LNCAP (cell line): ENCODE data around the gene MARK2.

Source experiments
- TF ChIP-seq, protein P1 (sequence below): fragments of 450-650 bp; IDR thresholded peaks from 2 replicates; pipeline ENCODE4 v1.5.1; 2017; ENCODE audit warnings: mild to moderate bottlenecking

MARK2 gene

DNA sequence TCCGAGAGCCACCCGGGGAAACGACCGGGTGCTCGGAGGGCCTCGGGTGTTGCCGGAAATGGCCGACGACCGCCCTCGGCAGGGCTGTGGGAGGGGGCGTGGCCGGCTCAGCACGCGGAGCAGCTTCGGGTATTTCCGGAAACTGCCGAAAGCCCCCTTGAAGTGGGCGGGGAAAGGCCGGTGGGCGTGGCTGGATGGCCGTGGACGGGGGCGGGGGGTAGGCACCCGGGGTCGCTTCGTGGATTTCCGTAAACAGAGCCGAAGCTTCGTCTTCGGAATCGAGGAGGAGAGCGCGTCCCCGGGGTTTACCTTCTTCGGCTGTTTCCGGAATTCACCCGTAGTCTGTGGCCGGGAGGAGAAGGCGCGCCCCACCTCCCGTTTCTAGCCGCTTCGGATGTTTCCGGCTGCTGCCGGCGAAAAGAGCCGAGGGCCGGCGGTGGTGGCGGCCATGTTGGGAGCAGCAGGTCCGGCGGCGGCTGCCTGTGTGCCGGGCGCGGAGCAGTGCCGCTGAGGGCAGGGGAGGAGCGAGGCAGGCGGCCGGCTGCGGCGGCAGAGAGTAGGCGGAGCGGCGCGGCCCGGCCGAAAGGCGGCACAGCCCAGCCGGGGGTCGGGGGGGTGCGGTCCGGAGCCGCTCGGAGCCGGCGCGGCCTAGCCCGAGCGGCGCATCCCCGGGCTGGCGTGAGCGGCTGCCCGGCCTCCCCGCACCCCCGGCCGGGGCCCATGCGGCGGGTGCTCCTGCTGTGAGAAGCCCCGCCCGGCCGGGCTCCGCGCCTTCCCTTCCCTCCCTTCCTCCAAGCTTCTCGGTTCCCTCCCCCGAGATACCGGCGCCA lies at the start of gene MARK2:
Gene MARK2, plus strand, starts transcription at position 433 of the 830 bp plus-strand sequence. Its CDS starts 397 bp downstream, at position 830.
- TF ChIP-seq, protein P1, sequence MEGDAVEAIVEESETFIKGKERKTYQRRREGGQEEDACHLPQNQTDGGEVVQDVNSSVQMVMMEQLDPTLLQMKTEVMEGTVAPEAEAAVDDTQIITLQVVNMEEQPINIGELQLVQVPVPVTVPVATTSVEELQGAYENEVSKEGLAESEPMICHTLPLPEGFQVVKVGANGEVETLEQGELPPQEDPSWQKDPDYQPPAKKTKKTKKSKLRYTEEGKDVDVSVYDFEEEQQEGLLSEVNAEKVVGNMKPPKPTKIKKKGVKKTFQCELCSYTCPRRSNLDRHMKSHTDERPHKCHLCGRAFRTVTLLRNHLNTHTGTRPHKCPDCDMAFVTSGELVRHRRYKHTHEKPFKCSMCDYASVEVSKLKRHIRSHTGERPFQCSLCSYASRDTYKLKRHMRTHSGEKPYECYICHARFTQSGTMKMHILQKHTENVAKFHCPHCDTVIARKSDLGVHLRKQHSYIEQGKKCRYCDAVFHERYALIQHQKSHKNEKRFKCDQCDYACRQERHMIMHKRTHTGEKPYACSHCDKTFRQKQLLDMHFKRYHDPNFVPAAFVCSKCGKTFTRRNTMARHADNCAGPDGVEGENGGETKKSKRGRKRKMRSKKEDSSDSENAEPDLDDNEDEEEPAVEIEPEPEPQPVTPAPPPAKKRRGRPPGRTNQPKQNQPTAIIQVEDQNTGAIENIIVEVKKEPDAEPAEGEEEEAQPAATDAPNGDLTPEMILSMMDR: no peak

DNA sequence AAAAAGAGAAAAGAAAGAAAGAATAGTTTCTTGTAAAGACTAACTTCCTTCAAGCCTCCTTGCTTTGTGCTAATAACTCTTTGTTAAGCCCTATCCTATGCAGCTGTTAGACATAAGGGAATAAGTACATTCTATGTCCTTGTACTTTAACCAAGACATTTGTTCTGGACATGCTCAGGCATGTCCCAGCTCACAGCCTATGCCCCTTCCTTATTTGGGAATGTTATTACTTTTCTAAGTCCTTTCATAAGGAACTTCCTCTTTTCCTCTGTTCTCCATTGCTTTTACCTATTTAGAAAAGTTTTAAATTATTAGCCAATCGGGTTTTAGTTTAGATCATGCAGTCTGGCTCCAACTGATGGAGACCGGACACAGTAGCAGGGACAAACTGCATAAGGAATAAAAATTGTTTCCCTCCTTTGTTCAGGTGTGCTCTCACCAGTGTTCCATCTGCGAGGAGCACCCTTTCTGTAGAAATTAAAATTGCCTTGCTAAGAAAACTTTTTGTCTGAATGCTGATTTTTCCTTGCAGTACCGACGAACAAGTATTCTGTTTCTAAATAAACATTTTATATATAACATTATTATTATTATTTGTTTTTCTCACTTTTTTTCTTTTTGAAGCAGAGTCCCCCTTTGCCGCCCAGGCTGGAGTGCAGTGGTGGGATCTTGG lies 47.3 kb upstream of the MARK2 start:
- TF ChIP-seq, protein P1: no peak

DNA sequence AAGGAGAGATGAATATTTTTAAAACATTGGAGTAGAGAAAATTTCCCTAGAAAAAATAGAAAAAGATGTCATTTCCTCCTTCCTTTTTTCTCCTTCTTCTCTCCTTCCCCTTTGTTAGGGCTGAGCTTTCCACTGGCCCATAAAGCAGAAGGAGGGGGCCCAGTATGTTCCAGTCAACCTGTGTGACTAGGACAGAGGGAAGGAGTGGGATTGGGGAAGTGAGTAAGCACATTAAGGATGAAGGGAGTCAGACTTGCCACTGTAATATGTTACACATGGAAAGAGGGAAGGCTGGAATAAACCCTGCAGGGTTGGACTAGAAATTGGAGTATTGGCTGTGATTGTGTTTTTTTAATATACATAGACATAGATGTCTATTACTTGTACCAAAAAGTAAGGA lies 45.7 kb upstream of the MARK2 start:
- TF ChIP-seq, protein P1: no peak

DNA sequence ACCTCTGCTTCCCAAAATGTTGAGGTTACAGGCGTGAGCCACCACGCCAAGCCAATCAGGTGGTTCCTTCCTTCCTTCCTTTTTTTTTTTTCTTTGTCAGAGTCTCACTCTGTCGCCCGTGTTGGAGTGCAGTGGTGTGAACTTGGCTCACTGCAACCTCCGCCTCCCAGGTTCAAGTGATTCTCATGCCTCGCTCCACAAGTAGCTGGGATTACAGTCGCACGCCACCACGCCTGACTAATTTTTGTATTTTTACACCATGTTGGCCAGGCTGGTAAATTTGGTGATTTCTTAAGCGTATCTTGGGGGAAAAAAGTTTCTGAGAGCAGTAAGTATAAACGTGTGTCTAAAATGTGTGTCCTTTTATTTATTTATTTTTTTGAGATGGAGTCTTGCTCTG lies 43.8 kb upstream of the MARK2 start:
- TF ChIP-seq, protein P1: no peak

DNA sequence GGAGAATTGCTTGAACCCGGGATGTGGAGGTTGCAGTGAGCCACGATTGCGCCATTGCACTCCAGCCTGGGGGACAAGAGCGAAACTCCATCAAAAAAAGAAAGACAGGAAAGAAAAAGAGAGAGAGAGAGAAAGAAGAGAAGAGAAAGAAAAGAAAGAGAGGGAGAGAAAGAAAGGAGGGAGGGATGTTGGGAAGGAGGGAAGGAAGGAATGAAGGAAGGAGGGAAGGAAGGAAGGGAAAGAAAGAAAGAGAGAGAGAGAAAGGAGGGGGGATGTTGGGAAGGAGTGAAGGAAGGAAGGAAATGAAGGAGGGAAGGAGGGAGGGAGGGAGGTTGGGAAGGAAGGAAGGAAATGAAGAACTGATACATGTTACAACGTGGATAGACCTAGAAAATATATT lies 38.0 kb upstream of the MARK2 start:
- TF ChIP-seq, protein P1: no peak

DNA sequence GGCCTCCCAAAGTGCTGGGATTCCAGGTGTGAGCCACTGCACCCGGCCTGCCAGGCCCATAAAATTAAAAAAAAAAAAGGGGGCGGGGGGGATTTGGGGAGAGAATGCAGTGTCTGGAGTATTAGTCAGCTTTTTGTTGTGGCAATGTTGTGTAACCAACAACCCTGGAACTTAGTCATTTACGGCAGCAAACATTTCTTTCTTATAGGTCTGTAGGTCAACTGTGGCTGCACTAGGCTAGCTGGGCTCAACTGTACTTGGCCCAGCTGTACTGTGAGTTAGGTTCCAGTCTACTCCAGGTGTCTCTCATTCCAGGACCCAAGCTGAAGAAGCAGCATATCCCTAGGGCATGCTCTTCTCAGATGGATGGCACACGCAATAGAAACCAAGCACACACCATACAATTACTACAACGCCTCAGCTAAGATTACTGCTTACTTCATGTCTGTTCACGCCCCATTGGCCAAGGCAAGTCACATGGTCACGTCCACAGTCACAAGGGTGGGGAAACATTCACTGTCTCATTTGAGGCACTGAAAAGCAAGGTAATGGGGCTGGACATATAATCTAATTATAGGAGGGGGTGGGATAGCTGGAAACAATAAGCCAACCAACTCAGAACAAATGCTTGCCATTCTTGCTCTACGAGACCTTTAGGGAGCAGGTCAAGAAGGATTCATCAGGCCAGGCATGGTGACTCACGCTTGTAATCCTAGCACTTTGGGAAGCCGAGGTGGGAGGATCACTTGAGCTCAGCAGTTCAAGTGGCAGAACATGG lies 36.1 kb upstream of the MARK2 start:
- TF ChIP-seq, protein P1: no peak

DNA sequence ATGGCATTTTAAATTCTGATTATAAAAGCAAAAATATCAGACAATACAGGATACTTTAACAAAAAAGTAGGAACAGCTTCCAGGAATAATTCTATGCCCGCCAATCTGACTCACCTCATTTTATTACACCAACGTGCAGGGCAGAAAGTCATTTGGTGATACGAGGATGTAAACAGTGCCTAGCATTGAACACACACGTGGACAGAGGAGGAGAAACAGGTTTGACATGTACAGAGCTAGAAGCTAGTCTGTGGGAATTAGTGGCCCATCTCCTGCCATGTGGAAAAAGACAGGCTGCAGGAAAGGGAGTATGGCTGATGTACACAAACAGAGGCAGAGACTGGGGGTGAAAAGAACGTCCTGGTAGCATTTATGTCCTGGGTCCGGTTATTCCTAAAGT lies 34.7 kb upstream of the MARK2 start:
- TF ChIP-seq, protein P1: no peak
